GM19467 (cell line): ENCODE data around the gene AGK.

Source experiments
- ATAC-seq: cut with Tn5 transposase; IDR thresholded peaks from one replicate; pipeline ENCODE4 v1.9.1; 2021; ENCODE audit warnings: mild to moderate bottlenecking, moderate library complexity; ENCODE audit not compliant: unreplicated experiment

AGK gene

DNA sequence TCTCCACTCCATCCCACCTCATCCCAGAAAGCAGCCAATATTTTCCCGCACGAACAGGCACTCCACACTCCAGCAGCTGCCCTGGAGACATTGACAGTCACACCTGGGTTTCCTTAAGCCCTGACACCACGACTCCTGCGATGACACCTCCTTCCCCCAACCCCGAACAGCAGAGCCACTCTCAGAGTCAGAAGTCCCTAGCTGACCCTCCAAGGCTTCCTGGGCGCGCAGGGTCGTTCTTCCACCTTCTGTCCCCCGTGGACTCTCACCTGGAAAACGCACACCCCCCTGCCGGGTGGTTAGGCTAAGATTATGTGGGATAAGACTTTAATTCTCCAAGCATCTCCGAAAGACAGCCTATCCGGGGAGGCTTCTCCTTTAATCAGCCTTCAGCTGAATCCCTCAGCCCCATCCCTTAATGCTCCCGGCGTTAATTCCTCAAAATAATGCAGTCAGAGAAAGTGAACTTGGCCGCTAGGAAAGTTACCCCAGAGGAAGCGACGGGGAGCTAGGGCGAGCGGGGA lies 149.7 kb downstream of the AGK start:
- no peak for ATAC-seq

- ATAC-seq, result peak; percentile 80
Observed at GRCh38 chr7:141701489-141702046, 150.4 kb downstream of the AGK start.

- ATAC-seq, result peak; percentile 63
Observed at GRCh38 chr7:141702047-141702567, 150.9 kb downstream of the AGK start, which contains the start of gene DENND11. Gene DENND11 (minus strand): TSS chr7:141702166. CDS start chr7:141702153, 13 bp downstream.

DNA sequence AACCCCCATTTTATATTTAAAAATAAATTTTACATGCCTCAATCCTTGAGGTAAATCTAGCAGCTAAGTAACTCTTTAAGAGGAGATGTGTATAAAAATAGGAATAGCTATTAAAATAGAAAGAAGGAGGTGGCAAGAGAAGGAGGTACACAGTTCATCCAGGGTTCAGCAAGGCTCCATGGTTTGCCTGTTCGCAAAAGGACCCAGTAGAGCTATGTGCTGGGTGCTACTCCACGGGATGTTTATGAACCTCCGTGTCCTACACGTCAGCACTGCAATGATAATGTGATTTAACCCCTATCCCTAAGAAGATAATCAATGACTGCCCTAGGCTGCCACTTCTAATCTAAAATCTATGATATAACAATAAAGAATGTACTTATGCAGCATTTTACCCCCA lies 151.7 kb downstream of the AGK start:
- no peak for ATAC-seq

DNA sequence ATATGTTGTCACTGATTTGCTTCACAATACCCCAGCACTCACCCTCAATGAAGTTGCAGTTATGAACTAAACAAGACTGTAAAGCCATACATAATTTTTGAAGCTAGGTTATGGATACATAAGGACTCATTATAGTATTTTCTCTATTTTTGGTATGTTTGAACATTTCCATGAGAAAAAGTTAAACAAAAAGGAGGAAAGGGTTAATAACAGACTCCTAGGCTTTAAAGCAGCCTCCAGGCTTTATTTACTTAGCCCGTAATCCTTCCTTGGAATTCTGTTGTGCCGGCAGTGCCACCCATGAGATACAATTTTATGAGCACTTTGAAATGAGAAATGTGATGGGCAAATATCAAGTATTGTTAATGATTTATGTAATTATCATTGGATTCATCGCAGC lies 152.9 kb downstream of the AGK start:
- ATAC-seq, result no peak

DNA sequence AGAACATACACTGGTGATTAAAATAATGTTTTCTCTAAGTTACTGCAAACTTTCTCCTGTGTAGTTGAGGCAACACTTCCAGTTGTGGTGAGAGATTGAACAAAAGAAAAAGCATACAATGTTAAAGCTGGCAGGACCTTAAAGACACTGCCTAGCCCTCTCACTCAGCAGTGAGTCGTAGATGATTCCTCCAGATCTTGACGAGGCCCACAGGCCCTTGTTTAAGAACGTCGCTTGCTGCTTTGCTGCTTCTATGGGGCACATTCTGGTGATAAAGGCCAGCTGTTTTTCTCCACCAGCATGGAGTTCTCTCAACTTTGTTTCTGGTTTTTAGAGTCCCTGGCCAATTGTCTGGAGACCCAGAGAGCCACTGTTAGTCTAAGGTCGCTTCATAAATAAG lies 153.5 kb downstream of the AGK start:
- ATAC-seq, result no peak
